Purkinje cell (primary cell): ENCODE data around the gene OR2G6. TPM values are rescaled to one million over a fixed set of nuclear protein-coding genes. Genes with fewer than 3 reads are reported as not detected.

ENCODE experiments used
- polyA plus RNA-seq: library from polyadenylated mRNA; unstranded; fragments of >200 nt; fragmentation: Nextera tagmentation; gene quantifications from 2 replicates; pipeline ENCODE4 v1.2.1, GENCODE V29; 2014

The OR2G6 gene
- polyA plus RNA-seq = not detected in 2 replicates

GRCh38 chr1:248507773-248508172, at the start of gene OR2G6:
TSS of gene OR2G6 (plus strand) at chr1:248508073. CDS start at chr1:248521647, 13,574 bp downstream.

DNA sequence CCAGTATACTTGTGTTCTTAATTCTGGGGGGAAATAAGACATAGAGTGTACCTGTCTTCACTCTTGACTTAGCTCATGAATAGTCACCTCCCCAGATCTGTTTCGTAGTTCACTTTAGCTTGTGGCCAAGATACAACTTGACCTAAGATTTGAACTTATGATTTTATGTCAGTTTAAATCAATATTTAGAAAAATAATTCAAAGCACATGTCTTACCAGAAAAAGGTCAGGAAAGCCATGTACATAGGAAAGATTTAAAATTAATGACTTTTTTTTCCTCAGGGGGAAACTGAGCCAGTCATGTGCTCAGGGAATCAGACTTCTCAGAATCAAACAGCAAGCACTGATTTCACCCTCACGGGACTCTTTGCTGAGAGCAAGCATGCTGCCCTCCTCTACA, 34.8 kb upstream of the OR2G6 start, which contains the start of gene OR2T3:
OR2T3 (plus strand) TSS at position 301 of the 400 bp plus-strand sequence; CDS start at position 301, 0 bp downstream.

DNA sequence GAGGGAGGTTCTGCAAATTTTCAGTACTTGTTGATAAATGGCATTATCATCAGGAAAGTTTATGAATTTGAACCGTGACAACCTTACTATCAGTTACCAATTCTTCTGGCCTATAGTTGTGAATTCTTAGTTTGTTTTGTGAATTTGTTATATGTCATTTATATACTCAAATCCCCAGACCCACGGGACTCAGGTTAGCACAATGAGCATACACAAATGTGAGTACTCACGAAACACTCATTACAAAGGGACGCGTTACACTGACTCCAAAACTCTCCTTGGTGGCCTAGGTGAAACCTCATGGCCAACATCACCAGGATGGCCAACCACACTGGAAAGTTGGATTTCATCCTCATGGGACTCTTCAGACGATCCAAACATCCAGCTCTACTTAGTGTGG, 19.6 kb upstream of the OR2G6 start, which contains the start of gene OR2T5:
OR2T5 (plus strand) TSS at position 301 of the 400 bp plus-strand sequence; CDS start at position 301, 0 bp downstream.

DNA sequence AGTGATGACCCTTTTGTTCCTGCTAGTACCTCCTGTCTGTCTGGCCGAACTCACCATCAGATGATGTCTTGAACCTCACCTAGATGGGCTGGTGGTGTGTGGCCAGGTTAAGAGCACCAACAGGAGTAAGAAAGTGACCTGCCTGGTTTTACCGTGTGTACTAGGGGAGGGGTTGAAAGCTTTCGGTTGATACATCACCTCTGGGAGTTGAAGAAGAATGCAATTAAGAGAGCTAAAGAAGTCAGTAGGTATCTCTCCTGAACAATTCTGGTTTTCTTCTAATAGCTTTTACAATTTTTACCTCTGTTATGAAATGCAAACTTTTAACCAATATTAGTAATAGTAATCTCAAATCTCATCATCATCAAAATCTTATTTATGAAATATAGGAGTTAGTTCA, 54.8 kb downstream of the OR2G6 start, which contains the start of gene OR2T29:
OR2T29 (minus strand) TSS at position 101 of the 400 bp plus-strand sequence. CDS start 3,281 bp downstream, outside the sequence.

GRCh38 chr1:248574657-248575056, 66.8 kb downstream of the OR2G6 start, which contains the start of gene OR2T34:
TSS of gene OR2T34 (minus strand) at chr1:248574757. CDS start at chr1:248574757, 0 bp downstream.

Other genes starting within 250 kb of the OR2G6 start
- not detected in 2 replicates for gene OR2T33, start 230.1 kb upstream of the OR2G6 start, polyA plus RNA-seq
- gene OR2T12, start 204.6 kb upstream of the OR2G6 start, polyA plus RNA-seq = not detected in 2 replicates
- not detected in 2 replicates for gene OR2M7, start 183.5 kb upstream of the OR2G6 start, polyA plus RNA-seq
- not detected in 2 replicates for gene OR14C36, start 159.3 kb upstream of the OR2G6 start, polyA plus RNA-seq
- gene OR2T4, start 146.4 kb upstream of the OR2G6 start, polyA plus RNA-seq = not detected in 2 replicates
- not detected in 2 replicates for gene OR2T6, start 132.3 kb upstream of the OR2G6 start, polyA plus RNA-seq
- not detected in 2 replicates for gene OR2T1, start 105.0 kb upstream of the OR2G6 start, polyA plus RNA-seq
- not detected in 2 replicates for gene OR2T2, start 62.4 kb upstream of the OR2G6 start, polyA plus RNA-seq
- gene OR2T3, start 34.7 kb upstream of the OR2G6 start, polyA plus RNA-seq = not detected in 2 replicates
- not detected in 2 replicates for gene OR2T5, start 19.5 kb upstream of the OR2G6 start, polyA plus RNA-seq
- gene OR2T29, start 54.7 kb downstream of the OR2G6 start, polyA plus RNA-seq = not detected in 2 replicates
- not detected in 2 replicates for gene OR2T34, start 66.7 kb downstream of the OR2G6 start, polyA plus RNA-seq
- gene OR2T10, start 89.6 kb downstream of the OR2G6 start, polyA plus RNA-seq = not detected in 2 replicates
- not detected in 2 replicates for gene OR2T11, start 127.0 kb downstream of the OR2G6 start, polyA plus RNA-seq
- not detected in 2 replicates for gene OR2T35, start 137.2 kb downstream of the OR2G6 start, polyA plus RNA-seq
- gene OR2T27, start 147.5 kb downstream of the OR2G6 start, polyA plus RNA-seq = not detected in 2 replicates
- 0.63 and 3.8 TPM in 2 replicates for gene OR14I1, start 194.7 kb downstream of the OR2G6 start, polyA plus RNA-seq
- 3.4 and 6.6 TPM in 2 replicates for gene LYPD8, start 247.7 kb downstream of the OR2G6 start, polyA plus RNA-seq